ENCODE measurements around the gene TEX14.

- TF ChIP-seq, protein P1, sequence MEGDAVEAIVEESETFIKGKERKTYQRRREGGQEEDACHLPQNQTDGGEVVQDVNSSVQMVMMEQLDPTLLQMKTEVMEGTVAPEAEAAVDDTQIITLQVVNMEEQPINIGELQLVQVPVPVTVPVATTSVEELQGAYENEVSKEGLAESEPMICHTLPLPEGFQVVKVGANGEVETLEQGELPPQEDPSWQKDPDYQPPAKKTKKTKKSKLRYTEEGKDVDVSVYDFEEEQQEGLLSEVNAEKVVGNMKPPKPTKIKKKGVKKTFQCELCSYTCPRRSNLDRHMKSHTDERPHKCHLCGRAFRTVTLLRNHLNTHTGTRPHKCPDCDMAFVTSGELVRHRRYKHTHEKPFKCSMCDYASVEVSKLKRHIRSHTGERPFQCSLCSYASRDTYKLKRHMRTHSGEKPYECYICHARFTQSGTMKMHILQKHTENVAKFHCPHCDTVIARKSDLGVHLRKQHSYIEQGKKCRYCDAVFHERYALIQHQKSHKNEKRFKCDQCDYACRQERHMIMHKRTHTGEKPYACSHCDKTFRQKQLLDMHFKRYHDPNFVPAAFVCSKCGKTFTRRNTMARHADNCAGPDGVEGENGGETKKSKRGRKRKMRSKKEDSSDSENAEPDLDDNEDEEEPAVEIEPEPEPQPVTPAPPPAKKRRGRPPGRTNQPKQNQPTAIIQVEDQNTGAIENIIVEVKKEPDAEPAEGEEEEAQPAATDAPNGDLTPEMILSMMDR (IDR thresholded peaks at IDR 0.05; ENCODE audit: insufficient read depth, low read length) = no peak
- TF ChIP-seq POLR2AphosphoS5 (IDR thresholded peaks at IDR 0.05; ENCODE audit: low read depth) (no peak), GABPA (IDR thresholded peaks at IDR 0.05; ENCODE audit: low read depth) (no peak)
Measured at GRCh38 chr17:58684003-58684402, 7.8 kb downstream of the TEX14 start.
